CD14-positive monocyte (primary cell): ENCODE data around the gene SUGCT. TPM values are rescaled to one million over a fixed set of nuclear protein-coding genes. Genes with fewer than 3 reads are reported as not detected.

ENCODE experiments used
- DNase-seq, 3 donors: peaks; one replicate each; pipeline ENCODE4 v3.0.0-alpha.2; 2011 to 2022
- H2AFZ ChIP-seq: 2 replicates; pipeline ENCODE4 v1.6.0; 2012; ENCODE audit warnings: mild to moderate bottlenecking, low read depth, low read length, inconsistent platforms; ENCODE audit not compliant: insufficient read depth, poor library complexity, severe bottlenecking
- H3K27ac ChIP-seq, 2 donors: 1 replicate in 1 of 2; 2 replicates in 1 of 2; pipeline ENCODE4 v1.5.1; 2012 to 2013; ENCODE audit warnings: low read length in 2 of 2, control low read depth in 1 of 2, inconsistent platforms in 1 of 2, low read depth in 1 of 2, mild to moderate bottlenecking in 1 of 2
- H3K27me3 ChIP-seq, 2 donors: one replicate each; pipeline versions ENCODE4 v1.6.0 to v1.6.1; 2011 to 2013; ENCODE audit warnings: low read length in 2 of 2; ENCODE audit not compliant: control insufficient read depth in 2 of 2, insufficient read depth in 2 of 2
- H3K36me3 ChIP-seq, 2 donors: replicated peaks in 1 of 2; 1 replicate in 1 of 2; 2 replicates in 1 of 2; pipeline versions ENCODE4 v1.5.1 to v1.6.1; 2012 to 2013; ENCODE audit warnings: low read length in 2 of 2, control low read depth in 1 of 2, inconsistent platforms in 1 of 2, mild to moderate bottlenecking in 1 of 2; ENCODE audit not compliant: insufficient read depth in 2 of 2, control insufficient read depth in 1 of 2
- H3K4me1 ChIP-seq, 2 donors: 1 replicate in 1 of 2; 2 replicates in 1 of 2; pipeline versions ENCODE4 v1.5.1 to v1.6.1; 2012 to 2013; ENCODE audit warnings: low read length in 2 of 2, control low read depth in 1 of 2, inconsistent platforms in 1 of 2, mild to moderate bottlenecking in 1 of 2, moderate library complexity in 1 of 2; ENCODE audit not compliant: insufficient read depth in 2 of 2, control insufficient read depth in 1 of 2
- H3K4me2 ChIP-seq: replicated peaks from 2 replicates; pipeline ENCODE3; 2012; ENCODE audit warnings: low read length, moderate library complexity, mild to moderate bottlenecking; ENCODE audit not compliant: poor library complexity, severe bottlenecking; ENCODE audit errors: extremely low read depth
- H3K4me3 ChIP-seq, 3 experiments: fragments of 200-600 bp in 1 of 3; sonication (generic) in 1 of 3; replicated peaks in 1 of 3; 1 replicate in 2 of 3; 2 replicates in 1 of 3; pipeline ENCODE4 v1.5.1; 2011 to 2013; ENCODE audit warnings: low read length in 3 of 3, mild to moderate bottlenecking in 3 of 3, control low read depth in 2 of 3, low read depth in 2 of 3, inconsistent platforms in 1 of 3, moderate library complexity in 1 of 3
- H3K79me2 ChIP-seq: 2 replicates; pipeline ENCODE4 v1.6.0; 2012; ENCODE audit warnings: mild to moderate bottlenecking, control low read depth, inconsistent platforms, low read length, moderate library complexity; ENCODE audit not compliant: insufficient read depth
- H3K9ac ChIP-seq: 2 replicates; pipeline ENCODE4 v1.6.0; 2017; ENCODE audit warnings: low read length, mild to moderate bottlenecking; ENCODE audit not compliant: insufficient read depth, poor library complexity, severe bottlenecking
- H3K9me3 ChIP-seq, 2 donors: replicated peaks in 1 of 2; 1 replicate in 1 of 2; 2 replicates in 1 of 2; pipeline versions ENCODE4 v1.5.1 to v1.6.1; 2012 to 2013; ENCODE audit warnings: low read length in 2 of 2, control low read depth in 1 of 2; ENCODE audit not compliant: control insufficient read depth in 1 of 2, insufficient read depth in 1 of 2
- H4K20me1 ChIP-seq: 2 replicates; pipeline ENCODE4 v1.6.0; 2012; ENCODE audit warnings: mild to moderate bottlenecking, low read length, control low read depth, moderate library complexity; ENCODE audit not compliant: insufficient read depth
- H3K27ac Mint-ChIP-seq, 7 donors: one replicate each; pipeline ENCODE4 v1.8.0; 2020; ENCODE audit warnings: mild to moderate bottlenecking in 7 of 7, mixed read lengths in 7 of 7, moderate library complexity in 6 of 7, inconsistent platforms in 2 of 7
- H3K27me3 Mint-ChIP-seq, 3 donors: one replicate each; pipeline ENCODE4 v1.8.0; 2021 to 2022; ENCODE audit warnings: low read depth in 3 of 3, mild to moderate bottlenecking in 3 of 3, mixed read lengths in 3 of 3, moderate library complexity in 3 of 3, inconsistent platforms in 1 of 3
- H3K36me3 Mint-ChIP-seq, 2 donors: one replicate each; pipeline ENCODE4 v1.8.0; 2020; ENCODE audit warnings: mixed read lengths in 2 of 2, inconsistent platforms in 1 of 2, mild to moderate bottlenecking in 1 of 2
- H3K4me1 Mint-ChIP-seq: one replicate; pipeline ENCODE4 v1.8.0; 2020; ENCODE audit warnings: mild to moderate bottlenecking, mixed read lengths
- H3K4me3 Mint-ChIP-seq, 2 donors: one replicate each; pipeline ENCODE4 v1.8.0; 2020; ENCODE audit warnings: mild to moderate bottlenecking in 2 of 2, mixed read lengths in 2 of 2, moderate library complexity in 1 of 2
- H3K9me3 Mint-ChIP-seq, 7 donors: one replicate each; pipeline ENCODE4 v1.8.0; 2020 to 2022; ENCODE audit warnings: mixed read lengths in 7 of 7, mild to moderate bottlenecking in 6 of 7, moderate library complexity in 6 of 7, inconsistent platforms in 2 of 7
- CTCF ChIP-seq: fragments of 200-600 bp; IDR thresholded peaks from one replicate; pipeline ENCODE4 v1.8.0; 2022; ENCODE audit warnings: antibody characterized with exemption, mild to moderate bottlenecking
- WGBS: methylation state at CpG from one replicate; pipeline ENCODE4 v1.1.5; 2013; ENCODE audit warnings: missing lambda C conversion rate; ENCODE audit not compliant: insufficient coverage; 5-methylcytosine and 5-hydroxymethylcytosine counted together
- intact Hi-C, 2 donors: fragments of 100-400 bp; cut with micrococcal nuclease; formaldehyde crosslinking; loops; one replicate each; pipeline versions ENCODE4 v1.15.0 to v1.15.1; 2023
- polyA plus RNA-seq, 3 donors: library from polyadenylated mRNA; depleted of rRNA in 1 of 3; unstranded in 2 of 3; stranded (reverse) in 1 of 3; fragments of 300-500 nt in 2 of 3; fragments of >200 nt in 1 of 3; fragmentation: Illumina TruSeq in 2 of 3; gene quantifications; 1 replicate in 2 of 3; 2 replicates in 1 of 3; pipeline ENCODE4 v1.2.3, GENCODE V29; 2012 to 2021

The SUGCT gene
- polyA plus RNA-seq, 3 donors: not detected

- Mint-ChIP-seq H3K4me3 (peak overlapping the region; percentile 47 to 83), H3K36me3 (no peaks in the 10 kb centered on the region), H3K9me3 (peaks cover 0 to 4% (median 0%) of the 10 kb centered on the region in 7 donors), H3K27me3 (no peaks in the 10 kb centered on the region), H3K4me1 (peaks cover 13% of the 10 kb centered on the region), H3K27ac (no peak overlapping the region)
- Histone ChIP-seq H3K4me2 (peak overlapping the region; percentile 69), H3K9ac (peak overlapping the region; percentile 35), H3K79me2 (no peaks in the 10 kb centered on the region), H2AFZ (peak overlapping the region; percentile 41), H4K20me1 (no peaks in the 10 kb centered on the region), H3K9me3 (no peaks in the 10 kb centered on the region), H3K27me3 (no peaks in the 10 kb centered on the region), H3K4me1 (peaks cover 29 to 31% of the 10 kb centered on the region in 2 donors), H3K36me3 (no peaks in the 10 kb centered on the region), H3K4me3 (peak overlapping the region; percentile 3 to 59 (median 36)), H3K27ac (peak overlapping the region; percentile 76 to 90)
- peak; percentile 83 to 85 (median 84) for DNase-seq
- TF ChIP-seq CTCF: no peak
- 0% methylated on average over 1 of the region's 8 CpGs for WGBS
- intact Hi-C loops: no loop called here
Observed at GRCh38 chr7:40551685-40552576, 417.1 kb downstream of the SUGCT start.

- Histone ChIP-seq H3K9me3 (peaks cover 0 to 9% of the 10 kb centered on the region in 2 donors), H3K79me2 (no peaks in the 10 kb centered on the region), H3K4me3 (no peak overlapping the region), H4K20me1 (no peaks in the 10 kb centered on the region), H3K27ac (no peak overlapping the region), H3K27me3 (no peaks in the 10 kb centered on the region), H3K36me3 (no peaks in the 10 kb centered on the region), H3K4me2 (no peak overlapping the region), H3K4me1 (no peaks in the 10 kb centered on the region), H2AFZ (no peak overlapping the region), H3K9ac (no peak overlapping the region)
- intact Hi-C loops: no loop called here
- TF ChIP-seq CTCF: no peak
- Mint-ChIP-seq H3K36me3 (no peaks in the 10 kb centered on the region), H3K9me3 (peaks cover 3 to 17% (median 6%) of the 10 kb centered on the region in 7 donors), H3K27ac (no peak overlapping the region), H3K4me1 (no peaks in the 10 kb centered on the region), H3K4me3 (no peak overlapping the region), H3K27me3 (no peaks in the 10 kb centered on the region)
- WGBS: no CpG with 5 or more reads among the region's 1 CpG
- DNase-seq: no peak
Observed at GRCh38 chr7:40560672-40561071, 425.9 kb downstream of the SUGCT start.
